Endodermal cell (in vitro differentiated cells): ENCODE measurements around the gene TRAF3. TPM values are rescaled to one million over a fixed set of nuclear protein-coding genes. Genes with fewer than 3 reads are reported as not detected.

ENCODE experiments used
- DNase-seq: peaks from one replicate; pipeline ENCODE4 v3.0.0-alpha.2; 2017
- H3K27ac ChIP-seq: 2 replicates; pipeline ENCODE4 v1.5.1; 2013; ENCODE audit warnings: mild to moderate bottlenecking, low read depth, low read length, moderate library complexity
- H3K27me3 ChIP-seq: 2 replicates; pipeline ENCODE4 v1.6.1; 2013; ENCODE audit warnings: mild to moderate bottlenecking, low read length, moderate library complexity; ENCODE audit not compliant: insufficient read depth, control insufficient read depth, poor library complexity, severe bottlenecking
- H3K36me3 ChIP-seq: 2 replicates; pipeline ENCODE4 v1.7.0; 2013; ENCODE audit warnings: mild to moderate bottlenecking, low read length, moderate library complexity; ENCODE audit not compliant: control insufficient read depth, insufficient read depth
- H3K4me1 ChIP-seq: one replicate; pipeline ENCODE4 v1.7.0; 2013; ENCODE audit warnings: low read length; ENCODE audit not compliant: control insufficient read depth, insufficient read depth
- H3K4me3 ChIP-seq: 2 replicates; pipeline ENCODE4 v1.5.1; 2013; ENCODE audit warnings: mild to moderate bottlenecking, low read length, moderate library complexity
- H3K9ac ChIP-seq: 2 replicates; pipeline ENCODE4 v1.6.1; 2013; ENCODE audit warnings: mild to moderate bottlenecking, low read length, moderate library complexity; ENCODE audit not compliant: poor library complexity, severe bottlenecking; ENCODE audit errors: extremely low read depth
- H3K9me3 ChIP-seq: 2 replicates; pipeline ENCODE4 v1.6.1; 2013; ENCODE audit warnings: mild to moderate bottlenecking, low read length, moderate library complexity; ENCODE audit not compliant: control insufficient read depth
- H3K27ac Mint-ChIP-seq: 2 replicates; pipeline ENCODE4 v1.8.0; 2020; ENCODE audit warnings: mixed read lengths
- H3K27me3 Mint-ChIP-seq: 2 replicates; pipeline ENCODE4 v1.8.0; 2021; ENCODE audit warnings: mild to moderate bottlenecking, mixed read lengths; ENCODE audit not compliant: insufficient read depth
- H3K36me3 Mint-ChIP-seq: 2 replicates; pipeline ENCODE4 v1.8.0; 2020; ENCODE audit warnings: low read depth, mixed read lengths
- H3K4me1 Mint-ChIP-seq: 2 replicates; pipeline ENCODE4 v1.8.0; 2020; ENCODE audit warnings: mixed read lengths
- H3K4me3 Mint-ChIP-seq: 2 replicates; pipeline ENCODE4 v1.8.0; 2020; ENCODE audit warnings: mild to moderate bottlenecking, moderate library complexity, mixed read lengths
- H3K9me3 Mint-ChIP-seq: 2 replicates; pipeline ENCODE4 v1.8.0; 2020; ENCODE audit warnings: mild to moderate bottlenecking, mixed read lengths
- CTCF ChIP-seq: fragments of 200-600 bp; sonication (generic); conservative IDR thresholded peaks from 2 replicates; pipeline ENCODE4 v1.5.0; 2021; ENCODE audit warnings: antibody characterized with exemption, mild to moderate bottlenecking
- WGBS, 2 experiments: methylation state at CpG; one replicate each; pipeline versions ENCODE4 v1.1.5 to v1.1.7; 2013; ENCODE audit warnings: missing lambda C conversion rate in 2 of 2, mixed read lengths in 1 of 2; ENCODE audit not compliant: insufficient coverage in 1 of 2, insufficient read length in 1 of 2; 5-methylcytosine and 5-hydroxymethylcytosine counted together
- total RNA-seq, 2 donors: library from RNA; stranded (reverse); fragmentation: NEBNext Ultra II Directional in 1 of 2; extraction: Animal tissue kit (Norgen Biotek cat#: 25700) in 1 of 2; gene quantifications; 2 replicates in 1 of 2; 3 replicates in 1 of 2; pipeline ENCODE4 v1.2.1, GENCODE V29; 2021

TRAF3 gene
- total RNA-seq, 2 donors from 2014 or later, result 16.7 to 23.8 TPM

- no peaks in the 10 kb centered on the region for H3K9me3 ChIP-seq
- H3K27me3 ChIP-seq, result no peaks in the 10 kb centered on the region
- 92% methylated on average over 2 to 8 of the region's 9 CpGs for WGBS, 2 experiments
- H3K36me3 ChIP-seq, result peaks cover 64% of the 10 kb centered on the region
- no peak overlapping the region for H3K9ac ChIP-seq
- H3K4me3 Mint-ChIP-seq, result no peak overlapping the region
- no peak for DNase-seq
- H3K4me1 Mint-ChIP-seq, result peaks cover 7% of the 10 kb centered on the region
- no peak overlapping the region for H3K27ac Mint-ChIP-seq
- TF ChIP-seq CTCF, result no peak
- H3K4me1 ChIP-seq, result no peaks in the 10 kb centered on the region
- no peak overlapping the region for H3K4me3 ChIP-seq
- no peak overlapping the region for H3K27ac ChIP-seq
- peaks cover 81% of the 10 kb centered on the region for H3K36me3 Mint-ChIP-seq
- no peaks in the 10 kb centered on the region for H3K9me3 Mint-ChIP-seq
- no peaks in the 10 kb centered on the region for H3K27me3 Mint-ChIP-seq
Measured at GRCh38 chr14:102948698-102949061, 171.4 kb downstream of the TRAF3 start.

GRCh38 chr14:102949062-102949800, 172.0 kb downstream of the TRAF3 start:
- H3K9me3 ChIP-seq, result no peaks in the 10 kb centered on the region
- no peaks in the 10 kb centered on the region for H3K27me3 ChIP-seq
- no peak for DNase-seq
- Mint-ChIP-seq H3K4me3 (no peak overlapping the region), H3K27ac (no peak overlapping the region), H3K9me3 (no peaks in the 10 kb centered on the region), H3K27me3 (no peaks in the 10 kb centered on the region), H3K4me1 (peaks cover 8% of the 10 kb centered on the region), H3K36me3 (peaks cover 77% of the 10 kb centered on the region)
- H3K4me3 ChIP-seq, result no peak overlapping the region
- no peaks in the 10 kb centered on the region for H3K4me1 ChIP-seq
- H3K27ac ChIP-seq, result no peak overlapping the region
- no peak overlapping the region for H3K9ac ChIP-seq
- H3K36me3 ChIP-seq, result peaks cover 64% of the 10 kb centered on the region
- 96 to 98% methylated on average over 23 to 28 of the region's 28 CpGs for WGBS, 2 experiments
- TF ChIP-seq CTCF, result no peak

DNA sequence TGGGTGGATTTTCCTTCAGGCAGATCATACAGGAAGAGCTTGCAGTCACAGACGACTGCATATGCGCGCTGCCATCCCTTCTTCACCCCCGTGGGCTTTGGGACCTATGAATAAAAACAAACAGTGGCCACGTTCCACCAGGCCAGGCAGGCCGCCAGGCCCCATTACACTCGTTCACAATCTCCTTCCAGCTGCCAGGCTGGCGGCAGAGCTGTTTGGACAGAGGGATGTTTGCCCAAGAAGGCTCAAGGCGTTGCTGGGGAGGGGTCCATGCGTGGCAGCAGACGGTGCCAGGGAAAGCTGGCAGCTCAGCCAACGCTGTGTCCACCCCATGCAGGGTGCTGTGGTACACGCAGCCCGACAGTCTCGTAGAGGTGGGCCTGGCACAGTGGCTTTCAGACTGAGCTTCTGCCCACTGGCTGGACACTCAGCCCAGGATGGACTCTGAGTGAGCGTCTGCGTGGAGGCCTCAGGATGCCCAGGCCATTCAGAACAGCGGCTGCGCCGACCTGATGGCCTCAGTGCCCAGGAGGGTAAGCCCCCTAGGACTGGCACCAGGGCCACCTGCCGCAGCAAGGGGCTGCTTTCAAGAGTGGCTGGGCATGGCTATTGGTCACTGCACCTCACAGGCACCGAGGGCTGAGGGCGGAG, 172.7 kb downstream of the TRAF3 start:
- H3K9me3 ChIP-seq, result no peaks in the 10 kb centered on the region
- DNase-seq, result no peak
- H3K27ac ChIP-seq, result no peak overlapping the region
- no peak overlapping the region for H3K9ac ChIP-seq
- H3K4me1 ChIP-seq, result peaks cover 2% of the 10 kb centered on the region
- no peaks in the 10 kb centered on the region for H3K27me3 Mint-ChIP-seq
- peaks cover 68% of the 10 kb centered on the region for H3K36me3 ChIP-seq
- no peak overlapping the region for H3K4me3 ChIP-seq
- H3K27ac Mint-ChIP-seq, result no peak overlapping the region
- H3K27me3 ChIP-seq, result no peaks in the 10 kb centered on the region
- peaks cover 15% of the 10 kb centered on the region for H3K4me1 Mint-ChIP-seq
- WGBS, 2 experiments, result 97% methylated on average over 20 to 23 of the region's 23 CpGs
- no peak for TF ChIP-seq CTCF
- no peaks in the 10 kb centered on the region for H3K9me3 Mint-ChIP-seq
- H3K4me3 Mint-ChIP-seq, result no peak overlapping the region
- H3K36me3 Mint-ChIP-seq, result peaks cover 76% of the 10 kb centered on the region
